GM23338 (cell line): ENCODE data around the gene KIF4A. TPM values are rescaled to one million over a fixed set of nuclear protein-coding genes. Genes with fewer than 3 reads are reported as not detected.
A peak's percentile ranks its signal among the peaks of the same experiment; 100 is the strongest.

Experiments
- ATAC-seq: fragments of 200-7000 bp; cut with Tn5 transposase; 3 replicates; pipeline ENCODE4 v1.9.1; 2020
- DNase-seq: peaks from one replicate; pipeline ENCODE4 v3.0.0-alpha.2; 2015; ENCODE audit warnings: low spot score
- H2AFZ ChIP-seq: fragments of 200-600 bp; sonication (generic); 2 replicates; pipeline ENCODE4 v1.8.0; 2016; ENCODE audit warnings: antibody characterized with exemption, mild to moderate bottlenecking, moderate library complexity
- H3F3A ChIP-seq: fragments of 200-600 bp; sonication (generic); replicated peaks from 2 replicates; pipeline ENCODE4 v1.8.0; 2017; ENCODE audit warnings: antibody characterized with exemption, mixed run types, low read depth
- H3K27ac ChIP-seq: fragments of 200-600 bp; sonication (generic); 2 replicates; pipeline ENCODE4 v1.6.1; 2016; ENCODE audit warnings: low read depth
- H3K27me3 ChIP-seq: fragments of 200-600 bp; sonication (generic); 2 replicates; pipeline ENCODE4 v1.8.0; 2016; ENCODE audit warnings: mild to moderate bottlenecking, mixed run types, moderate library complexity; ENCODE audit not compliant: insufficient read depth
- H3K36me3 ChIP-seq: fragments of 200-600 bp; sonication (generic); 2 replicates; pipeline ENCODE4 v1.8.0; 2016; ENCODE audit warnings: mild to moderate bottlenecking; ENCODE audit not compliant: insufficient read depth
- H3K4me1 ChIP-seq: fragments of 200-600 bp; sonication (generic); 2 replicates; pipeline ENCODE4 v1.8.0; 2016; ENCODE audit warnings: mild to moderate bottlenecking, moderate library complexity; ENCODE audit not compliant: insufficient read depth
- H3K4me2 ChIP-seq: fragments of 200-600 bp; sonication (generic); 2 replicates; pipeline ENCODE4 v1.7.1; 2017; ENCODE audit warnings: mixed run types
- H3K4me3 ChIP-seq: fragments of 200-600 bp; sonication (generic); 2 replicates; pipeline ENCODE4 v1.6.1; 2016; ENCODE audit warnings: mixed run types
- H3K79me2 ChIP-seq: fragments of 200-600 bp; sonication (generic); replicated peaks from 2 replicates; pipeline ENCODE4 v1.8.0; 2017; ENCODE audit warnings: mild to moderate bottlenecking; ENCODE audit not compliant: insufficient read depth
- H3K9me2 ChIP-seq: fragments of 200-600 bp; sonication (generic); 2 replicates; pipeline ENCODE4 v1.8.0; 2017; ENCODE audit not compliant: insufficient read depth
- H4K20me1 ChIP-seq: fragments of 200-600 bp; sonication (generic); replicated peaks from 2 replicates; pipeline ENCODE4 v1.8.0; 2017; ENCODE audit warnings: mild to moderate bottlenecking; ENCODE audit not compliant: insufficient read depth
- H3K27ac Mint-ChIP-seq: 2 replicates; pipeline ENCODE4 v1.8.0; 2020; ENCODE audit warnings: inconsistent platforms, mild to moderate bottlenecking, moderate library complexity, mixed read lengths
- H3K27me3 Mint-ChIP-seq: 3 replicates; pipeline ENCODE4 v1.8.0; 2022; ENCODE audit warnings: low read depth, mild to moderate bottlenecking, moderate library complexity, mixed read lengths, inconsistent platforms; ENCODE audit not compliant: insufficient read depth, poor library complexity
- H3K36me3 Mint-ChIP-seq: 3 replicates; pipeline ENCODE4 v1.8.0; 2021; ENCODE audit warnings: low read depth, mild to moderate bottlenecking, inconsistent platforms, moderate library complexity, mixed read lengths
- H3K4me1 Mint-ChIP-seq: 3 replicates; pipeline ENCODE4 v1.8.0; 2020; ENCODE audit warnings: mild to moderate bottlenecking, inconsistent platforms, mixed read lengths
- H3K4me3 Mint-ChIP-seq: 3 replicates; pipeline ENCODE4 v1.8.0; 2021; ENCODE audit warnings: moderate library complexity, mild to moderate bottlenecking, inconsistent platforms, mixed read lengths
- H3K9me3 Mint-ChIP-seq: 3 replicates; pipeline ENCODE4 v1.8.0; 2020; ENCODE audit warnings: moderate library complexity, mild to moderate bottlenecking, inconsistent platforms, mixed read lengths
- CREB1 ChIP-seq: fragments of 250-450 bp; sonication (Bioruptor Pico); IDR thresholded peaks from 2 replicates; pipeline ENCODE4 v1.5.0; 2020; ENCODE audit warnings: low read depth, mild to moderate bottlenecking, moderate library complexity
- EZH2 ChIP-seq: fragments of 200-600 bp; sonication (generic); IDR thresholded peaks from one replicate; pipeline ENCODE4 v1.8.0; 2017; ENCODE audit warnings: antibody characterized with exemption, mild to moderate bottlenecking, low read depth; ENCODE audit not compliant: unreplicated experiment
- EZH2phosphoT487 ChIP-seq: fragments of 200-600 bp; sonication (generic); IDR thresholded peaks from one replicate; pipeline ENCODE4 v1.8.1; 2018; ENCODE audit warnings: antibody characterized with exemption; ENCODE audit not compliant: unreplicated experiment
- JUNB ChIP-seq: IDR thresholded peaks from one replicate; pipeline ENCODE4 v1.6.1; 2016; ENCODE audit warnings: antibody characterized with exemption; ENCODE audit not compliant: unreplicated experiment
- NANOG ChIP-seq: IDR thresholded peaks from 2 replicates; pipeline ENCODE4 v1.6.1; 2016; ENCODE audit warnings: antibody characterized with exemption, borderline replicate concordance
- POLR2AphosphoS5 ChIP-seq: IDR thresholded peaks from 2 replicates; pipeline ENCODE4 v1.6.1; 2016; ENCODE audit warnings: antibody characterized with exemption, low read depth
- REST ChIP-seq: IDR thresholded peaks from one replicate; pipeline ENCODE4 v1.6.1; 2018; ENCODE audit warnings: antibody characterized with exemption; ENCODE audit not compliant: unreplicated experiment
- STAT1 ChIP-seq: IDR thresholded peaks from one replicate; pipeline ENCODE4 v1.6.1; 2016; ENCODE audit warnings: antibody characterized with exemption; ENCODE audit not compliant: unreplicated experiment
- ZNF114 ChIP-seq: fragments of 250-450 bp; sonication (Bioruptor Pico); IDR thresholded peaks from 2 replicates; pipeline ENCODE4 v1.5.0; 2020; ENCODE audit warnings: mild to moderate bottlenecking, moderate library complexity
- ZNF331 ChIP-seq: fragments of 250-450 bp; sonication (Bioruptor Pico); IDR thresholded peaks from 2 replicates; pipeline ENCODE4 v1.5.0; 2020; ENCODE audit warnings: low read depth, mild to moderate bottlenecking, moderate library complexity
- ZNF462 ChIP-seq: fragments of 250-450 bp; sonication (Bioruptor Pico); IDR thresholded peaks from 2 replicates; pipeline ENCODE4 v1.5.0; 2020; ENCODE audit warnings: mild to moderate bottlenecking, moderate library complexity
- polyA plus RNA-seq: library from polyadenylated mRNA; unstranded; fragments of >200 nt; fragmentation: Nextera tagmentation; extraction: Ambion mirVana; gene quantifications from 2 replicates; pipeline ENCODE4 v1.2.1, GENCODE V29; 2016
- total RNA-seq: library from RNA; depleted of rRNA; stranded (reverse); fragments of >200 nt; shearing (Covaris generic); gene quantifications from 2 replicates; pipeline ENCODE4 v1.2.3, GENCODE V29; 2014
- TF ChIP-seq, protein P1 (sequence below), 2 experiments: fragments of 200-600 bp in 1 of 2; sonication (generic) in 1 of 2; conservative IDR thresholded peaks; 2 replicates each; pipeline versions ENCODE4 v1.5.1 to v1.6.1; 2016 to 2017; ENCODE audit warnings: antibody characterized with exemption in 2 of 2, low read depth in 2 of 2, mild to moderate bottlenecking in 2 of 2, moderate library complexity in 1 of 2
- TF ChIP-seq, protein P2 (sequence below): IDR thresholded peaks from 2 replicates; pipeline ENCODE4 v1.6.1; 2016; ENCODE audit warnings: antibody characterized with exemption

KIF4A gene
- total and polyA plus RNA-seq, 2 experiments from 2014 or later: 21.5 to 27.6 TPM

DNA sequence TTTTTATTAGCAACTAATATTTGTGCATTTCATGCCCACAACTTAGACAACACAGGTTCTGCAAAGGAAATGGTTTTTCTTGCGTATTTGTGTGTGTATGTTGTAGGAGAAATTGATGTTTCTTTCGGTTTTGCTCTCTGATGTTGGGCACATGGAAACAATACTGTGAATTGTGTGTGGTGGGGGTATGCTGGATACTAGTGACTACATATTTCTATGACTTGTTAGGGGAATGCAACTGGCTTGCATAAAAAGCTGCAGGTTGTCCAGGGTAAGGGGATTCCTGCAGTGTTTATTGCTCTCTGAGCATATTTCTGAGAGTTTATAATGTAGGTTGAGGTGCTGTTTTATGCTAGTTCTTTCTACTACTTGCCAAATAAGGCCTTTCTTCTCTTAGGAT is 166.4 kb downstream of the KIF4A start:
- Mint-ChIP-seq H3K9me3 (no peaks in the 10 kb centered on the region; the same call in 2 of the 3 replicates), H3K27me3 (peaks cover 4% of the 10 kb centered on the region), H3K4me3 (peak overlapping the region; percentile 95), H3K4me1 (peaks cover 46% of the 10 kb centered on the region), H3K27ac (no peak overlapping the region; the same call in 1 of the 2 replicates), H3K36me3 (peaks cover 32% of the 10 kb centered on the region)
- no peaks in the 10 kb centered on the region for H3F3A ChIP-seq
- TF ChIP-seq JUNB (no peak), EZH2 (no peak), NANOG (no peak), ZNF114 (CRISPR knock-in tag) (no peak), STAT1 (no peak), POLR2AphosphoS5 (no peak), EZH2phosphoT487 (no peak), REST (no peak), CREB1 (CRISPR knock-in tag) (no peak), ZNF462 (no peak), ZNF331 (CRISPR knock-in tag) (no peak)
- TF ChIP-seq, protein P1, sequence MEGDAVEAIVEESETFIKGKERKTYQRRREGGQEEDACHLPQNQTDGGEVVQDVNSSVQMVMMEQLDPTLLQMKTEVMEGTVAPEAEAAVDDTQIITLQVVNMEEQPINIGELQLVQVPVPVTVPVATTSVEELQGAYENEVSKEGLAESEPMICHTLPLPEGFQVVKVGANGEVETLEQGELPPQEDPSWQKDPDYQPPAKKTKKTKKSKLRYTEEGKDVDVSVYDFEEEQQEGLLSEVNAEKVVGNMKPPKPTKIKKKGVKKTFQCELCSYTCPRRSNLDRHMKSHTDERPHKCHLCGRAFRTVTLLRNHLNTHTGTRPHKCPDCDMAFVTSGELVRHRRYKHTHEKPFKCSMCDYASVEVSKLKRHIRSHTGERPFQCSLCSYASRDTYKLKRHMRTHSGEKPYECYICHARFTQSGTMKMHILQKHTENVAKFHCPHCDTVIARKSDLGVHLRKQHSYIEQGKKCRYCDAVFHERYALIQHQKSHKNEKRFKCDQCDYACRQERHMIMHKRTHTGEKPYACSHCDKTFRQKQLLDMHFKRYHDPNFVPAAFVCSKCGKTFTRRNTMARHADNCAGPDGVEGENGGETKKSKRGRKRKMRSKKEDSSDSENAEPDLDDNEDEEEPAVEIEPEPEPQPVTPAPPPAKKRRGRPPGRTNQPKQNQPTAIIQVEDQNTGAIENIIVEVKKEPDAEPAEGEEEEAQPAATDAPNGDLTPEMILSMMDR (conservative IDR thresholded peaks at IDR 0.05; ENCODE audit: low read depth in 2 of 2): no peak
- TF ChIP-seq, protein P2, sequence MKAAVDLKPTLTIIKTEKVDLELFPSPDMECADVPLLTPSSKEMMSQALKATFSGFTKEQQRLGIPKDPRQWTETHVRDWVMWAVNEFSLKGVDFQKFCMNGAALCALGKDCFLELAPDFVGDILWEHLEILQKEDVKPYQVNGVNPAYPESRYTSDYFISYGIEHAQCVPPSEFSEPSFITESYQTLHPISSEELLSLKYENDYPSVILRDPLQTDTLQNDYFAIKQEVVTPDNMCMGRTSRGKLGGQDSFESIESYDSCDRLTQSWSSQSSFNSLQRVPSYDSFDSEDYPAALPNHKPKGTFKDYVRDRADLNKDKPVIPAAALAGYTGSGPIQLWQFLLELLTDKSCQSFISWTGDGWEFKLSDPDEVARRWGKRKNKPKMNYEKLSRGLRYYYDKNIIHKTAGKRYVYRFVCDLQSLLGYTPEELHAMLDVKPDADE: no peak
- no peaks in the 10 kb centered on the region for H3K27me3 ChIP-seq
- H3K4me3 ChIP-seq: peak overlapping the region; percentile 82
- DNase-seq (no peak), ATAC-seq (no peak)
- peaks cover 17% of the 10 kb centered on the region; the same call in 1 of the 2 replicates for H3K4me1 ChIP-seq
- H3K36me3 ChIP-seq: peaks cover 7% of the 10 kb centered on the region; the same call in 1 of the 2 replicates
- H3K27ac ChIP-seq: peak overlapping the region; percentile 95; the same call in 1 of the 2 replicates
- no peaks in the 10 kb centered on the region for H3K9me2 ChIP-seq
- H3K4me2 ChIP-seq: peak overlapping the region; percentile 90
- H4K20me1 ChIP-seq: peaks cover 27% of the 10 kb centered on the region
- no peak overlapping the region for H2AFZ ChIP-seq
- H3K79me2 ChIP-seq: peaks cover 61% of the 10 kb centered on the region
